GM23338 (cell line): ENCODE data around the gene KIF3B. TPM values are rescaled to one million over a fixed set of nuclear protein-coding genes. Genes with fewer than 3 reads are reported as not detected.
"Not testable (repeated sequence)": the region's sequence is repeated elsewhere in the genome, so short reads cannot be mapped to it uniquely, and the experiment has no call there.

Experiments
- ATAC-seq: fragments of 200-7000 bp; cut with Tn5 transposase; 3 replicates; pipeline ENCODE4 v1.9.1; 2020
- DNase-seq: peaks from one replicate; pipeline ENCODE4 v3.0.0-alpha.2; 2015; ENCODE audit warnings: low spot score
- H2AFZ ChIP-seq: fragments of 200-600 bp; sonication (generic); 2 replicates; pipeline ENCODE4 v1.8.0; 2016; ENCODE audit warnings: antibody characterized with exemption, mild to moderate bottlenecking, moderate library complexity
- H3F3A ChIP-seq: fragments of 200-600 bp; sonication (generic); replicated peaks from 2 replicates; pipeline ENCODE4 v1.8.0; 2017; ENCODE audit warnings: antibody characterized with exemption, mixed run types, low read depth
- H3K27ac ChIP-seq: fragments of 200-600 bp; sonication (generic); 2 replicates; pipeline ENCODE4 v1.6.1; 2016; ENCODE audit warnings: low read depth
- H3K27me3 ChIP-seq: fragments of 200-600 bp; sonication (generic); 2 replicates; pipeline ENCODE4 v1.8.0; 2016; ENCODE audit warnings: mild to moderate bottlenecking, mixed run types, moderate library complexity; ENCODE audit not compliant: insufficient read depth
- H3K36me3 ChIP-seq: fragments of 200-600 bp; sonication (generic); 2 replicates; pipeline ENCODE4 v1.8.0; 2016; ENCODE audit warnings: mild to moderate bottlenecking; ENCODE audit not compliant: insufficient read depth
- H3K4me1 ChIP-seq: fragments of 200-600 bp; sonication (generic); 2 replicates; pipeline ENCODE4 v1.8.0; 2016; ENCODE audit warnings: mild to moderate bottlenecking, moderate library complexity; ENCODE audit not compliant: insufficient read depth
- H3K4me2 ChIP-seq: fragments of 200-600 bp; sonication (generic); 2 replicates; pipeline ENCODE4 v1.7.1; 2017; ENCODE audit warnings: mixed run types
- H3K4me3 ChIP-seq: fragments of 200-600 bp; sonication (generic); 2 replicates; pipeline ENCODE4 v1.6.1; 2016; ENCODE audit warnings: mixed run types
- H3K79me2 ChIP-seq: fragments of 200-600 bp; sonication (generic); replicated peaks from 2 replicates; pipeline ENCODE4 v1.8.0; 2017; ENCODE audit warnings: mild to moderate bottlenecking; ENCODE audit not compliant: insufficient read depth
- H3K9me2 ChIP-seq: fragments of 200-600 bp; sonication (generic); 2 replicates; pipeline ENCODE4 v1.8.0; 2017; ENCODE audit not compliant: insufficient read depth
- H4K20me1 ChIP-seq: fragments of 200-600 bp; sonication (generic); replicated peaks from 2 replicates; pipeline ENCODE4 v1.8.0; 2017; ENCODE audit warnings: mild to moderate bottlenecking; ENCODE audit not compliant: insufficient read depth
- H3K27ac Mint-ChIP-seq: 2 replicates; pipeline ENCODE4 v1.8.0; 2020; ENCODE audit warnings: inconsistent platforms, mild to moderate bottlenecking, moderate library complexity, mixed read lengths
- H3K27me3 Mint-ChIP-seq: 3 replicates; pipeline ENCODE4 v1.8.0; 2022; ENCODE audit warnings: low read depth, mild to moderate bottlenecking, moderate library complexity, mixed read lengths, inconsistent platforms; ENCODE audit not compliant: insufficient read depth, poor library complexity
- H3K36me3 Mint-ChIP-seq: 3 replicates; pipeline ENCODE4 v1.8.0; 2021; ENCODE audit warnings: low read depth, mild to moderate bottlenecking, inconsistent platforms, moderate library complexity, mixed read lengths
- H3K4me1 Mint-ChIP-seq: 3 replicates; pipeline ENCODE4 v1.8.0; 2020; ENCODE audit warnings: mild to moderate bottlenecking, inconsistent platforms, mixed read lengths
- H3K4me3 Mint-ChIP-seq: 3 replicates; pipeline ENCODE4 v1.8.0; 2021; ENCODE audit warnings: moderate library complexity, mild to moderate bottlenecking, inconsistent platforms, mixed read lengths
- H3K9me3 Mint-ChIP-seq: 3 replicates; pipeline ENCODE4 v1.8.0; 2020; ENCODE audit warnings: moderate library complexity, mild to moderate bottlenecking, inconsistent platforms, mixed read lengths
- CREB1 ChIP-seq: fragments of 250-450 bp; sonication (Bioruptor Pico); IDR thresholded peaks from 2 replicates; pipeline ENCODE4 v1.5.0; 2020; ENCODE audit warnings: low read depth, mild to moderate bottlenecking, moderate library complexity
- ETS1 ChIP-seq: IDR thresholded peaks from 2 replicates; pipeline ENCODE4 v1.6.1; 2016; ENCODE audit warnings: antibody characterized with exemption
- EZH2 ChIP-seq: fragments of 200-600 bp; sonication (generic); IDR thresholded peaks from one replicate; pipeline ENCODE4 v1.8.0; 2017; ENCODE audit warnings: antibody characterized with exemption, mild to moderate bottlenecking, low read depth; ENCODE audit not compliant: unreplicated experiment
- EZH2phosphoT487 ChIP-seq: fragments of 200-600 bp; sonication (generic); IDR thresholded peaks from one replicate; pipeline ENCODE4 v1.8.1; 2018; ENCODE audit warnings: antibody characterized with exemption; ENCODE audit not compliant: unreplicated experiment
- JUNB ChIP-seq: IDR thresholded peaks from one replicate; pipeline ENCODE4 v1.6.1; 2016; ENCODE audit warnings: antibody characterized with exemption; ENCODE audit not compliant: unreplicated experiment
- NANOG ChIP-seq: IDR thresholded peaks from 2 replicates; pipeline ENCODE4 v1.6.1; 2016; ENCODE audit warnings: antibody characterized with exemption, borderline replicate concordance
- POLR2AphosphoS5 ChIP-seq: IDR thresholded peaks from 2 replicates; pipeline ENCODE4 v1.6.1; 2016; ENCODE audit warnings: antibody characterized with exemption, low read depth
- REST ChIP-seq: IDR thresholded peaks from one replicate; pipeline ENCODE4 v1.6.1; 2018; ENCODE audit warnings: antibody characterized with exemption; ENCODE audit not compliant: unreplicated experiment
- STAT1 ChIP-seq: IDR thresholded peaks from one replicate; pipeline ENCODE4 v1.6.1; 2016; ENCODE audit warnings: antibody characterized with exemption; ENCODE audit not compliant: unreplicated experiment
- ZNF114 ChIP-seq: fragments of 250-450 bp; sonication (Bioruptor Pico); IDR thresholded peaks from 2 replicates; pipeline ENCODE4 v1.5.0; 2020; ENCODE audit warnings: mild to moderate bottlenecking, moderate library complexity
- ZNF331 ChIP-seq: fragments of 250-450 bp; sonication (Bioruptor Pico); IDR thresholded peaks from 2 replicates; pipeline ENCODE4 v1.5.0; 2020; ENCODE audit warnings: low read depth, mild to moderate bottlenecking, moderate library complexity
- polyA plus RNA-seq: library from polyadenylated mRNA; unstranded; fragments of >200 nt; fragmentation: Nextera tagmentation; extraction: Ambion mirVana; gene quantifications from 2 replicates; pipeline ENCODE4 v1.2.1, GENCODE V29; 2016
- total RNA-seq: library from RNA; depleted of rRNA; stranded (reverse); fragments of >200 nt; shearing (Covaris generic); gene quantifications from 2 replicates; pipeline ENCODE4 v1.2.3, GENCODE V29; 2014
- TF ChIP-seq, protein P1 (sequence below), 2 experiments: fragments of 200-600 bp in 1 of 2; sonication (generic) in 1 of 2; conservative IDR thresholded peaks; 2 replicates each; pipeline versions ENCODE4 v1.5.1 to v1.6.1; 2016 to 2017; ENCODE audit warnings: antibody characterized with exemption in 2 of 2, low read depth in 2 of 2, mild to moderate bottlenecking in 2 of 2, moderate library complexity in 1 of 2

The KIF3B gene
- total and polyA plus RNA-seq, 2 experiments from 2014 or later = 6.1 to 22.8 TPM

- H3K4me2 ChIP-seq, H3K4me3 ChIP-seq, DNase-seq, ATAC-seq, H3K27ac Mint-ChIP-seq, H3K27me3 ChIP-seq, H3K9me2 ChIP-seq, H3K9me3 Mint-ChIP-seq, H3K27ac ChIP-seq, H3F3A ChIP-seq, H3K36me3 Mint-ChIP-seq, H3K36me3 ChIP-seq, H4K20me1 ChIP-seq, H2AFZ ChIP-seq, H3K4me3 Mint-ChIP-seq, H3K79me2 ChIP-seq: not testable (repeated sequence)
- peaks cover 16% of the 10 kb centered on the region for H3K4me1 ChIP-seq
- Mint-ChIP-seq H3K27me3 (peaks cover 10% of the 10 kb centered on the region), H3K4me1 (peaks cover 15% of the 10 kb centered on the region)
Measured at GRCh38 chr20:32341053-32341452, 63.6 kb downstream of the KIF3B start.

GRCh38 chr20:32343439-32343838 lies 66.0 kb downstream of the KIF3B start:
- Mint-ChIP-seq H3K27me3 (peaks cover 5% of the 10 kb centered on the region), H3K36me3 (no peaks in the 10 kb centered on the region), H3K4me1 (peaks cover 15% of the 10 kb centered on the region), H3K9me3 (no peaks in the 10 kb centered on the region), H3K4me3 (no peak overlapping the region), H3K27ac (no peak overlapping the region)
- Histone ChIP-seq H3K4me2 (no peak overlapping the region), H3K4me1 (peaks cover 16% of the 10 kb centered on the region), H3F3A (no peaks in the 10 kb centered on the region), H3K36me3 (no peaks in the 10 kb centered on the region), H3K27me3 (no peaks in the 10 kb centered on the region), H4K20me1 (0 out of 2 replicates have a peak, but pooled peaks cover 4% of the 10 kb centered on the region), H3K4me3 (no peak overlapping the region), H3K79me2 (no peaks in the 10 kb centered on the region), H2AFZ (no peak overlapping the region), H3K27ac (no peak overlapping the region), H3K9me2 (no peaks in the 10 kb centered on the region; the same call in 1 of the 2 replicates)
- DNase-seq (no peak), ATAC-seq (no peak)
- TF ChIP-seq ZNF114 (CRISPR knock-in tag) = no peak
- TF ChIP-seq REST = no peak
- no peak for TF ChIP-seq EZH2phosphoT487
- no peak for TF ChIP-seq ZNF331 (CRISPR knock-in tag)
- TF ChIP-seq POLR2AphosphoS5 = no peak
- TF ChIP-seq ETS1 = no peak
- no peak for TF ChIP-seq CREB1
- no peak for TF ChIP-seq NANOG
- no peak for TF ChIP-seq JUNB
- TF ChIP-seq, protein P1, sequence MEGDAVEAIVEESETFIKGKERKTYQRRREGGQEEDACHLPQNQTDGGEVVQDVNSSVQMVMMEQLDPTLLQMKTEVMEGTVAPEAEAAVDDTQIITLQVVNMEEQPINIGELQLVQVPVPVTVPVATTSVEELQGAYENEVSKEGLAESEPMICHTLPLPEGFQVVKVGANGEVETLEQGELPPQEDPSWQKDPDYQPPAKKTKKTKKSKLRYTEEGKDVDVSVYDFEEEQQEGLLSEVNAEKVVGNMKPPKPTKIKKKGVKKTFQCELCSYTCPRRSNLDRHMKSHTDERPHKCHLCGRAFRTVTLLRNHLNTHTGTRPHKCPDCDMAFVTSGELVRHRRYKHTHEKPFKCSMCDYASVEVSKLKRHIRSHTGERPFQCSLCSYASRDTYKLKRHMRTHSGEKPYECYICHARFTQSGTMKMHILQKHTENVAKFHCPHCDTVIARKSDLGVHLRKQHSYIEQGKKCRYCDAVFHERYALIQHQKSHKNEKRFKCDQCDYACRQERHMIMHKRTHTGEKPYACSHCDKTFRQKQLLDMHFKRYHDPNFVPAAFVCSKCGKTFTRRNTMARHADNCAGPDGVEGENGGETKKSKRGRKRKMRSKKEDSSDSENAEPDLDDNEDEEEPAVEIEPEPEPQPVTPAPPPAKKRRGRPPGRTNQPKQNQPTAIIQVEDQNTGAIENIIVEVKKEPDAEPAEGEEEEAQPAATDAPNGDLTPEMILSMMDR (conservative IDR thresholded peaks at IDR 0.05; ENCODE audit: low read depth in 2 of 2) = no peak
- no peak for TF ChIP-seq EZH2
- TF ChIP-seq STAT1 = no peak
